HG03460 (cell line): ENCODE results near the gene SPINK1.
A peak's percentile ranks its signal among the peaks of the same experiment; 100 is the strongest.
"Not testable (repeated sequence)": the region's sequence is repeated elsewhere in the genome, so short reads cannot be mapped to it uniquely, and the experiment has no call there.

Experiments
- ATAC-seq: cut with Tn5 transposase; IDR thresholded peaks from one replicate; pipeline ENCODE4 v1.9.1; 2021; ENCODE audit not compliant: unreplicated experiment

SPINK1 gene

GRCh38 chr5:147854894-147855773 is 23.7 kb upstream of the SPINK1 start:
- no peak for ATAC-seq

GRCh38 chr5:147854331-147854730 is 22.9 kb upstream of the SPINK1 start:
- no peak for ATAC-seq

- no peak for ATAC-seq
These were observed 22.0 kb upstream of the SPINK1 start for GRCh38 chr5:147853372-147853987.

GRCh38 chr5:147852365-147852764 is 20.9 kb upstream of the SPINK1 start:
- no peak for ATAC-seq

- no peak for ATAC-seq
These were observed 20.1 kb upstream of the SPINK1 start for GRCh38 chr5:147851578-147851977.

- ATAC-seq: no peak
These were observed 17.8 kb upstream of the SPINK1 start for GRCh38 chr5:147849226-147849625.

- ATAC-seq: no peak
These were observed 14.1 kb upstream of the SPINK1 start for GRCh38 chr5:147845618-147846017.

GRCh38 chr5:147844846-147845245 is 13.4 kb upstream of the SPINK1 start:
- ATAC-seq: no peak

- no peak for ATAC-seq
These were observed 11.4 kb upstream of the SPINK1 start for GRCh38 chr5:147842869-147843268.

GRCh38 chr5:147836439-147836838 is 5.0 kb upstream of the SPINK1 start:
- ATAC-seq: no peak

GRCh38 chr5:147835386-147835798 is 3.9 kb upstream of the SPINK1 start:
- no peak for ATAC-seq

GRCh38 chr5:147832541-147832940 is 1.1 kb upstream of the SPINK1 start:
- no peak for ATAC-seq

GRCh38 chr5:147830035-147830434 is 1.4 kb downstream of the SPINK1 start:
- ATAC-seq: no peak

GRCh38 chr5:147827017-147827416 is 4.5 kb downstream of the SPINK1 start:
- ATAC-seq: not testable (repeated sequence)

GRCh38 chr5:147826361-147826760 is 5.1 kb downstream of the SPINK1 start:
- ATAC-seq: no peak

GRCh38 chr5:147822686-147823491 is 8.6 kb downstream of the SPINK1 start:
- peak; percentile 90 for ATAC-seq

- not testable (repeated sequence) for ATAC-seq
These were observed 9.2 kb downstream of the SPINK1 start for GRCh38 chr5:147822222-147822621.

GRCh38 chr5:147821766-147822165 is 9.7 kb downstream of the SPINK1 start:
- no peak for ATAC-seq

GRCh38 chr5:147819261-147819770 is 12.2 kb downstream of the SPINK1 start:
- no peak for ATAC-seq

- no peak for ATAC-seq
These were observed 13.2 kb downstream of the SPINK1 start for GRCh38 chr5:147818290-147818689.

- ATAC-seq: no peak
These were observed 17.8 kb downstream of the SPINK1 start for GRCh38 chr5:147813696-147814095.
